OCI-LY1 (cell line): ENCODE results near the gene SNAPC4.

Experiments used
- H2AFZ ChIP-seq: fragments of 200-600 bp; sonication (generic), shearing (Covaris generic); 2 replicates; pipeline ENCODE4 v1.6.0; 2014; ENCODE audit warnings: antibody characterized with exemption, mild to moderate bottlenecking, low read length
- H3F3A ChIP-seq: fragments of 200-600 bp; sonication (generic), shearing (Covaris generic); 2 replicates; pipeline ENCODE4 v1.6.0; 2014; ENCODE audit warnings: mild to moderate bottlenecking, antibody characterized with exemption, low read length, moderate library complexity; ENCODE audit not compliant: insufficient read depth
- H3K27ac ChIP-seq: fragments of 200-600 bp; sonication (generic); 2 replicates; pipeline ENCODE4 v1.5.1; 2014; ENCODE audit warnings: low read length, mixed run types, mild to moderate bottlenecking, low read depth; ENCODE audit not compliant: poor library complexity, severe bottlenecking
- H3K27me3 ChIP-seq: fragments of 200-600 bp; sonication (generic); 2 replicates; pipeline ENCODE4 v1.6.0; 2014; ENCODE audit warnings: antibody characterized with exemption, mild to moderate bottlenecking, low read length, moderate library complexity; ENCODE audit not compliant: insufficient read depth
- H3K36me3 ChIP-seq: fragments of 200-600 bp; sonication (generic); 2 replicates; pipeline ENCODE4 v1.6.1; 2014; ENCODE audit warnings: mild to moderate bottlenecking, antibody characterized with exemption, low read length, moderate library complexity, mixed read lengths; ENCODE audit not compliant: insufficient read depth
- H3K4me1 ChIP-seq: fragments of 200-600 bp; sonication (generic); 2 replicates; pipeline ENCODE4 v1.5.1; 2014; ENCODE audit warnings: mild to moderate bottlenecking, low read length, moderate library complexity; ENCODE audit not compliant: insufficient read depth, severe bottlenecking
- H3K4me2 ChIP-seq: fragments of 200-600 bp; sonication (generic), shearing (Covaris generic); 2 replicates; pipeline ENCODE4 v1.6.1; 2014; ENCODE audit warnings: low read length
- H3K4me3 ChIP-seq: fragments of 200-600 bp; sonication (generic); 2 replicates; pipeline ENCODE4 v1.5.1; 2014; ENCODE audit warnings: low read length, low read depth, mild to moderate bottlenecking, mixed read lengths; ENCODE audit not compliant: poor library complexity, severe bottlenecking
- H3K79me2 ChIP-seq: fragments of 200-600 bp; shearing (Covaris generic); 2 replicates; pipeline ENCODE4 v1.6.1; 2016; ENCODE audit warnings: mixed run types, low read length, mixed read lengths; ENCODE audit not compliant: insufficient read depth
- H3K9ac ChIP-seq: fragments of 200-600 bp; sonication (generic), shearing (Covaris generic); 2 replicates; pipeline ENCODE4 v1.6.1; 2014; ENCODE audit warnings: mild to moderate bottlenecking, low read length, mixed read lengths
- H3K9me2 ChIP-seq: fragments of 200-600 bp; sonication (generic), shearing (Covaris generic); 2 replicates; pipeline ENCODE4 v1.6.1; 2014; ENCODE audit warnings: low read depth, mild to moderate bottlenecking, low read length, mixed read lengths
- H3K9me3 ChIP-seq: fragments of 200-600 bp; shearing (Covaris generic); 2 replicates; pipeline ENCODE4 v1.6.1; 2014; ENCODE audit warnings: low read length, mixed read lengths
- H4K20me1 ChIP-seq: fragments of 200-600 bp; sonication (generic), shearing (Covaris generic); 2 replicates; pipeline ENCODE4 v1.6.0; 2016; ENCODE audit warnings: mild to moderate bottlenecking, low read length; ENCODE audit not compliant: insufficient read depth
- EZH2 ChIP-seq: fragments of 200-600 bp; sonication (generic), shearing (Covaris generic); IDR thresholded peaks from 2 replicates; pipeline ENCODE4 v1.8.0; 2017; ENCODE audit warnings: borderline replicate concordance, mixed run types, mild to moderate bottlenecking, antibody characterized with exemption, low read length, moderate library complexity, mixed read lengths
- TF ChIP-seq, protein P1 (sequence below): fragments of 200-600 bp; sonication (generic), shearing (Covaris generic); IDR thresholded peaks from 2 replicates; pipeline ENCODE4 v1.5.1; 2017; ENCODE audit warnings: mild to moderate bottlenecking, antibody characterized with exemption, low read length, moderate library complexity, mixed read lengths

The SNAPC4 gene

DNA sequence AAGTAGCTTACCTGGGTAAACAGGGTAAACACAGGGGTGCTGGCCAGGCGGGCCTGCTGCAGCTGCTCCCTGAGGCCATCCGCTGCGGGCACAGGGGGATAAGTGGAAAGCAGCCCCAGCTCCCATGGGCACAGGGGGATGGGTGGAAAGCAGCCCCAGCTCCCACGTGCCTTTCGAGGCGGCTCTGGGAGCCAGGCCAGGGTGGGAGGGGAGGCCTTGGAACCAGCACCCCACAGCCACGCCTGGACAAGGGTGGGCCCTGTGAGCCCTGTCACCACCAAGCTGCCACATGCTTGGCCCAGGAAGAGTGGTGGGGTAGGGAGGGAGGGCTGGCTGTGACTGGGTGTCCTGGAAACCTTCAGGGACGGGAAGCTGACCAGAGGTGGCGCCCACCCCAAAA is 18.7 kb downstream of the SNAPC4 start:
- Histone ChIP-seq H3K79me2 (no peaks in the 10 kb centered on the region), H2AFZ (no peak overlapping the region), H3K4me1 (no peaks in the 10 kb centered on the region), H3K4me3 (no peak overlapping the region), H3K27me3 (no peaks in the 10 kb centered on the region), H3K9me3 (no peaks in the 10 kb centered on the region), H3K9me2 (no peaks in the 10 kb centered on the region), H4K20me1 (no peaks in the 10 kb centered on the region), H3K36me3 (peaks cover 71% of the 10 kb centered on the region), H3F3A (no peaks in the 10 kb centered on the region), H3K27ac (no peak overlapping the region), H3K9ac (no peak overlapping the region), H3K4me2 (no peak overlapping the region)
- TF ChIP-seq, protein P1, sequence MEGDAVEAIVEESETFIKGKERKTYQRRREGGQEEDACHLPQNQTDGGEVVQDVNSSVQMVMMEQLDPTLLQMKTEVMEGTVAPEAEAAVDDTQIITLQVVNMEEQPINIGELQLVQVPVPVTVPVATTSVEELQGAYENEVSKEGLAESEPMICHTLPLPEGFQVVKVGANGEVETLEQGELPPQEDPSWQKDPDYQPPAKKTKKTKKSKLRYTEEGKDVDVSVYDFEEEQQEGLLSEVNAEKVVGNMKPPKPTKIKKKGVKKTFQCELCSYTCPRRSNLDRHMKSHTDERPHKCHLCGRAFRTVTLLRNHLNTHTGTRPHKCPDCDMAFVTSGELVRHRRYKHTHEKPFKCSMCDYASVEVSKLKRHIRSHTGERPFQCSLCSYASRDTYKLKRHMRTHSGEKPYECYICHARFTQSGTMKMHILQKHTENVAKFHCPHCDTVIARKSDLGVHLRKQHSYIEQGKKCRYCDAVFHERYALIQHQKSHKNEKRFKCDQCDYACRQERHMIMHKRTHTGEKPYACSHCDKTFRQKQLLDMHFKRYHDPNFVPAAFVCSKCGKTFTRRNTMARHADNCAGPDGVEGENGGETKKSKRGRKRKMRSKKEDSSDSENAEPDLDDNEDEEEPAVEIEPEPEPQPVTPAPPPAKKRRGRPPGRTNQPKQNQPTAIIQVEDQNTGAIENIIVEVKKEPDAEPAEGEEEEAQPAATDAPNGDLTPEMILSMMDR, result no peak
- no peak for TF ChIP-seq EZH2

DNA sequence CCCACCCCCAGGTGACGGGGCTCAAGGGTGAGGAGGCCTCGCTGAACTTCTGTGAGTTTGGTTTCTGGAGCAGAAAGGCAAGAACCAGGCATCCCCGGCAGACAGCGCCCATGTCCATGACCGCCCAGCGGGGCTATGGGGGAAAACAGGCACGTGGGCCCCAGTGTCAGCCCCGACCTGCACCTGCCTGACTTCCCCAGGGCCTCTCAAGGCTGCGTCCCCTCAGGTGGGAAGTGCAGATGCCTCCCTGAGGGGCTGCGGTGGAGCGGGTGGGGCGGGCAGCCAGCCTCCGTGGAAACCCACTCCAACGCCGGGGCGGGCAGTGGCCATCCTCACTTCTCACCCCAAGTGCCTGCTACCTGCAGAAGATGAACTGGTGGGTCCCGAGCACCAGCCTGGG is 19.6 kb downstream of the SNAPC4 start:
- H3F3A ChIP-seq, result no peaks in the 10 kb centered on the region
- no peak overlapping the region for H3K4me3 ChIP-seq
- no peak overlapping the region for H2AFZ ChIP-seq
- H3K27ac ChIP-seq, result no peak overlapping the region
- no peaks in the 10 kb centered on the region for H3K9me3 ChIP-seq
- no peaks in the 10 kb centered on the region for H3K4me1 ChIP-seq
- no peak for TF ChIP-seq EZH2
- no peaks in the 10 kb centered on the region for H3K79me2 ChIP-seq
- H4K20me1 ChIP-seq, result no peaks in the 10 kb centered on the region
- H3K27me3 ChIP-seq, result no peaks in the 10 kb centered on the region
- H3K4me2 ChIP-seq, result no peak overlapping the region
- no peak overlapping the region for H3K9ac ChIP-seq
- H3K9me2 ChIP-seq, result no peaks in the 10 kb centered on the region
- peaks cover 72% of the 10 kb centered on the region for H3K36me3 ChIP-seq

DNA sequence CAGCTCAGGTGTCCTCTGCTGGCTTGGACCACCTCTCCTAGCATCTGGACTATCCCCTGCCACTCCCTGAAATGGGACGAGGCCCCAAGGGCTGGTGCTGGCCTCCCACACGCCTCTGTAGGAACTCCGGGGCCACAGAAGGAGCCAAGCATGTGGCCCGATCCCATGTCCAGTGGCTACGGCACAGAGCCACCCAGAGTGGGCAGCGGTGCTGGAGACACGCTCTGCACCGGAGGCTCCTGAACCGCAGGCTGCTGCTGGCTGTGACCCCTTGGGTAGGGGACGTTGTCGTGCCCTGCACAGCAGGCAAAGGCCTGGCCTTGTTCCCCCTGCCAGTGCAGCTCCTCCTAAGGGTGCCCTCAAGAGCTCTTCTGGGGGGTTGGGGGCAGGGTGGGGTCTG is 20.1 kb downstream of the SNAPC4 start:
- no peak overlapping the region for H2AFZ ChIP-seq
- peaks cover 72% of the 10 kb centered on the region for H3K36me3 ChIP-seq
- no peak overlapping the region for H3K4me2 ChIP-seq
- H3K79me2 ChIP-seq, result no peaks in the 10 kb centered on the region
- no peak overlapping the region for H3K4me3 ChIP-seq
- TF ChIP-seq EZH2, result no peak
- no peaks in the 10 kb centered on the region for H4K20me1 ChIP-seq
- no peaks in the 10 kb centered on the region for H3K4me1 ChIP-seq
- no peaks in the 10 kb centered on the region for H3K27me3 ChIP-seq
- no peak overlapping the region for H3K27ac ChIP-seq
- no peaks in the 10 kb centered on the region for H3K9me3 ChIP-seq
- no peaks in the 10 kb centered on the region for H3K9me2 ChIP-seq
- no peaks in the 10 kb centered on the region for H3F3A ChIP-seq
- no peak overlapping the region for H3K9ac ChIP-seq

DNA sequence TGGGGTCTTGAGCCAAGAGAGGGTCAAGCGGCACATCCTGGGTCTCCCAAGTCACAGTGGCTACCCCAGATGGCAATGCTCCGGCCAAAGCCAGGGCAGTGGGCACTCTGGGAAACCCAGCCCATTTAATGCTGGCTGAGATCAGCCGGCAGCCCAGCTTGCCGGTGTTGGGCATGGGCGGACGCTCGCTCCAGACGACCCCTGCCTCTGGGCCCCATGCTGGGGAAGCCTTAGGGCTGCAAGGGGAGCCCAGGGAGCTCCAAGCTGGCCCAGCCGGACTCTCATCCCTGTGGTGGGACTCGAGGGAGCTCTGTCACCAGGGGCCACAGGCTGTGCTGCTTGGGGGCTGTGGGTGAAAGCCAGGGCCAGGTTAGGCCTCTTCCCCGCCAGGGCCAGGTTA is 20.6 kb downstream of the SNAPC4 start:
- no peak overlapping the region for H3K4me2 ChIP-seq
- TF ChIP-seq, protein P1, result no peak
- TF ChIP-seq EZH2, result no peak
- H3K27me3 ChIP-seq, result no peaks in the 10 kb centered on the region
- H3K9me2 ChIP-seq, result no peaks in the 10 kb centered on the region
- no peaks in the 10 kb centered on the region for H3K9me3 ChIP-seq
- no peak overlapping the region for H3K4me3 ChIP-seq
- no peaks in the 10 kb centered on the region for H3F3A ChIP-seq
- peaks cover 72% of the 10 kb centered on the region for H3K36me3 ChIP-seq
- H3K9ac ChIP-seq, result no peak overlapping the region
- no peaks in the 10 kb centered on the region for H4K20me1 ChIP-seq
- no peaks in the 10 kb centered on the region for H3K4me1 ChIP-seq
- H3K79me2 ChIP-seq, result no peaks in the 10 kb centered on the region
- no peak overlapping the region for H2AFZ ChIP-seq
- no peak overlapping the region for H3K27ac ChIP-seq
